Activated CD8-positive, alpha-beta T cell treated with anti-CD3 and anti-CD28 coated beads, Interleukin-2, amount 10 ng/mL, durations not matched to agents 7 days and 5 days (primary cell): ENCODE results near the gene EEF1AKMT4. TPM values are rescaled to one million over a fixed set of nuclear protein-coding genes. Genes with fewer than 3 reads are reported as not detected.
A peak's percentile ranks its signal among the peaks of the same experiment; 100 is the strongest.

Experiments
- ATAC-seq: fragments of 150-1000 bp; cut with Tn5 transposase; one replicate; pipeline ENCODE4 v1.10.0; 2021; ENCODE audit warnings: moderate library complexity
- CTCF ChIA-PET: fragments of 350-600 bp; sonication (Branson Sonifier 250); formaldehyde crosslinking; loops from one replicate; lab custom pipeline; 2021; ENCODE audit warnings: antibody characterized with exemption; lab: Charles Lee
- POLR2A ChIA-PET: fragments of 350-600 bp; sonication (Branson Sonifier 250); formaldehyde crosslinking; loops from one replicate; lab custom pipeline; 2021; ENCODE audit warnings: antibody characterized with exemption; lab: Charles Lee
- DNase-seq: peaks from one replicate; pipeline ENCODE4 v3.0.0-alpha.2; 2020
- H3K27ac Mint-ChIP-seq: one replicate; pipeline ENCODE4 v1.8.0; 2021; ENCODE audit warnings: mild to moderate bottlenecking, mixed read lengths
- H3K27me3 Mint-ChIP-seq: one replicate; pipeline ENCODE4 v1.8.0; 2021; ENCODE audit warnings: low read depth, mixed read lengths
- H3K36me3 Mint-ChIP-seq: one replicate; pipeline ENCODE4 v1.8.0; 2021; ENCODE audit warnings: low read depth, mixed read lengths
- H3K4me1 Mint-ChIP-seq: one replicate; pipeline ENCODE4 v1.8.0; 2021; ENCODE audit warnings: low read depth, mixed read lengths
- H3K4me3 Mint-ChIP-seq: one replicate; pipeline ENCODE4 v1.8.0; 2021; ENCODE audit warnings: mild to moderate bottlenecking, mixed read lengths
- H3K9me3 Mint-ChIP-seq: one replicate; pipeline ENCODE4 v1.8.0; 2022; ENCODE audit warnings: mixed read lengths; ENCODE audit not compliant: insufficient read depth
- total RNA-seq, 2 experiments: library from RNA; stranded (reverse); gene quantifications; one replicate each; pipeline ENCODE4 v1.2.3, GENCODE V29; 2021

Gene EEF1AKMT4
- total RNA-seq, 2 experiments from 2014 or later: 4.5 to 4.7 TPM

- CTCF ChIA-PET: interaction anchor here (0.6 to 4.9 kb wide), 40 partner anchors 9 to 591 kb away, joined by 3 to 45 read pairs (median 5); partner anchors contain the start of genes ABCC5, ABCF3, ALG3 and AP2M1
- Mint-ChIP-seq H3K27ac (no peak overlapping the region), H3K9me3 (no peaks in the 10 kb centered on the region), H3K4me3 (peak overlapping the region; percentile 37), H3K27me3 (peaks cover 50% of the 10 kb centered on the region), H3K4me1 (peaks cover 9% of the 10 kb centered on the region), H3K36me3 (no peaks in the 10 kb centered on the region)
- POLR2A ChIA-PET: interaction anchor here (0.9 kb wide), 1 partner anchor 11 kb away, joined by 3 read pairs; no protein-coding TSS in a partner anchor
- ATAC-seq: no peak
- no peak for DNase-seq
Observed at GRCh38 chr3:184228376-184229137, 20.9 kb upstream of the EEF1AKMT4 start.

GRCh38 chr3:184229394-184230080 is 19.9 kb upstream of the EEF1AKMT4 start, which contains the start of gene VWA5B2:
Gene VWA5B2, plus strand, starts transcription at chr3:184229585. Its CDS starts 944 bp downstream, at chr3:184230529.
- peak; percentile 97 for ATAC-seq
- ChIA-PET POLR2A (no interaction called here), CTCF (interaction anchor here (0.9 to 4.9 kb wide), 5 partner anchors 14 to 35 kb away, joined by 4 to 45 read pairs (median 10); partner anchors contain the start of genes ALG3 and EEF1AKMT4)
- Mint-ChIP-seq H3K27ac (no peak within 1 kb of the TSS), H3K4me1 (peaks cover 9% of the 10 kb centered on the region), H3K9me3 (no peaks in the 10 kb centered on the region), H3K4me3 (peak within 1 kb of the TSS; percentile 37), H3K36me3 (no peaks in the 10 kb centered on the region), H3K27me3 (peaks cover 48% of the 10 kb centered on the region)
- peak; percentile 74 for DNase-seq

- Mint-ChIP-seq H3K27me3 (peaks cover 47% of the 10 kb centered on the region), H3K27ac (no peak overlapping the region), H3K4me3 (no peak overlapping the region), H3K9me3 (no peaks in the 10 kb centered on the region), H3K36me3 (no peaks in the 10 kb centered on the region), H3K4me1 (peaks cover 9% of the 10 kb centered on the region)
- ATAC-seq: no peak
- ChIA-PET CTCF (interaction anchor here (0.9 to 4.9 kb wide), 2 partner anchors 20 to 26 kb away, joined by 5 to 45 read pairs; partner anchors contain the start of gene EEF1AKMT4), POLR2A (no interaction called here)
- no peak for DNase-seq
Observed at GRCh38 chr3:184230081-184230602, 19.3 kb upstream of the EEF1AKMT4 start.

- Mint-ChIP-seq H3K27ac (no peak overlapping the region), H3K4me1 (peaks cover 9% of the 10 kb centered on the region), H3K4me3 (peak overlapping the region; percentile 64), H3K36me3 (no peaks in the 10 kb centered on the region), H3K9me3 (no peaks in the 10 kb centered on the region), H3K27me3 (peaks cover 44% of the 10 kb centered on the region)
- ATAC-seq (no peak), DNase-seq (no peak)
- ChIA-PET POLR2A (no interaction called here), CTCF (interaction anchor here (0.9 to 1.1 kb wide), 2 partner anchors 19 to 25 kb away, joined by 4 to 5 read pairs; partner anchors contain the start of gene EEF1AKMT4)
Observed at GRCh38 chr3:184230603-184231528, 18.6 kb upstream of the EEF1AKMT4 start.

- no peak for ATAC-seq
- ChIA-PET CTCF (interaction anchor here (1.1 kb wide), 1 partner anchor 18 kb away, joined by 4 read pairs; the partner anchor contains the start of gene EEF1AKMT4), POLR2A (no interaction called here)
- peaks cover 9% of the 10 kb centered on the region for H3K4me1 Mint-ChIP-seq
- H3K4me3 Mint-ChIP-seq: no peak overlapping the region
- H3K36me3 Mint-ChIP-seq: no peaks in the 10 kb centered on the region
- H3K9me3 Mint-ChIP-seq: no peaks in the 10 kb centered on the region
- no peak overlapping the region for H3K27ac Mint-ChIP-seq
- H3K27me3 Mint-ChIP-seq: peaks cover 41% of the 10 kb centered on the region
- no peak for DNase-seq
Observed at GRCh38 chr3:184231671-184232070, 17.8 kb upstream of the EEF1AKMT4 start.

GRCh38 chr3:184233127-184233843 is 16.2 kb upstream of the EEF1AKMT4 start:
- peaks cover 9% of the 10 kb centered on the region for H3K4me1 Mint-ChIP-seq
- H3K36me3 Mint-ChIP-seq: no peaks in the 10 kb centered on the region
- POLR2A ChIA-PET: no interaction called here
- no peak for ATAC-seq
- CTCF ChIA-PET: no interaction called here
- peaks cover 30% of the 10 kb centered on the region for H3K27me3 Mint-ChIP-seq
- no peak overlapping the region for H3K27ac Mint-ChIP-seq
- no peaks in the 10 kb centered on the region for H3K9me3 Mint-ChIP-seq
- no peak overlapping the region for H3K4me3 Mint-ChIP-seq
- no peak for DNase-seq

GRCh38 chr3:184234224-184234623 is 15.2 kb upstream of the EEF1AKMT4 start:
- Mint-ChIP-seq H3K27me3 (peaks cover 22% of the 10 kb centered on the region), H3K4me1 (peaks cover 5% of the 10 kb centered on the region), H3K4me3 (no peak overlapping the region), H3K9me3 (no peaks in the 10 kb centered on the region), H3K27ac (no peak overlapping the region), H3K36me3 (no peaks in the 10 kb centered on the region)
- ChIA-PET POLR2A (no interaction called here), CTCF (no interaction called here)
- ATAC-seq (no peak), DNase-seq (no peak)

- Mint-ChIP-seq H3K4me3 (no peak overlapping the region), H3K27me3 (peaks cover 22% of the 10 kb centered on the region), H3K36me3 (no peaks in the 10 kb centered on the region), H3K9me3 (no peaks in the 10 kb centered on the region), H3K4me1 (peaks cover 5% of the 10 kb centered on the region), H3K27ac (no peak overlapping the region)
- ATAC-seq: no peak
- ChIA-PET CTCF (no interaction called here), POLR2A (no interaction called here)
- DNase-seq: no peak
Observed at GRCh38 chr3:184234671-184235380, 14.6 kb upstream of the EEF1AKMT4 start.

GRCh38 chr3:184235381-184236032 is 14.0 kb upstream of the EEF1AKMT4 start:
- ATAC-seq: no peak
- no peak overlapping the region for H3K27ac Mint-ChIP-seq
- peaks cover 22% of the 10 kb centered on the region for H3K27me3 Mint-ChIP-seq
- no peak overlapping the region for H3K4me3 Mint-ChIP-seq
- ChIA-PET POLR2A (interaction anchor here (0.6 kb wide), 1 partner anchor 25 kb away, joined by 3 read pairs; no protein-coding TSS in a partner anchor), CTCF (no interaction called here)
- H3K4me1 Mint-ChIP-seq: peaks cover 5% of the 10 kb centered on the region
- H3K9me3 Mint-ChIP-seq: no peaks in the 10 kb centered on the region
- no peaks in the 10 kb centered on the region for H3K36me3 Mint-ChIP-seq
- no peak for DNase-seq

GRCh38 chr3:184236033-184236410 is 13.4 kb upstream of the EEF1AKMT4 start:
- POLR2A ChIA-PET: interaction anchor here (0.6 kb wide), 1 partner anchor 25 kb away, joined by 3 read pairs; no protein-coding TSS in a partner anchor
- peaks cover 19% of the 10 kb centered on the region for H3K27me3 Mint-ChIP-seq
- CTCF ChIA-PET: interaction anchor here (1.0 to 2.6 kb wide), 2 partner anchors 8 to 14 kb away, joined by 3 to 22 read pairs; partner anchors contain the start of gene EEF1AKMT4
- no peak overlapping the region for H3K27ac Mint-ChIP-seq
- H3K36me3 Mint-ChIP-seq: no peaks in the 10 kb centered on the region
- peaks cover 3% of the 10 kb centered on the region for H3K4me1 Mint-ChIP-seq
- no peak overlapping the region for H3K4me3 Mint-ChIP-seq
- ATAC-seq: no peak
- DNase-seq: no peak
- H3K9me3 Mint-ChIP-seq: no peaks in the 10 kb centered on the region
